ENCODE results near the gene SDF2L1. TPM values are rescaled to one million over a fixed set of nuclear protein-coding genes. Genes with fewer than 3 reads are reported as not detected.

The SDF2L1 gene
- total RNA-seq, 1 donor from 2014 or later: 43.3 TPM

GRCh38 chr22:21623648-21623970 is 18.5 kb upstream of the SDF2L1 start:
- Mint-ChIP-seq H3K4me1 (peaks cover 34% of the 10 kb centered on the region), H3K27ac (no peak overlapping the region), H3K36me3 (ENCODE audit: low read depth) (peaks cover 69% of the 10 kb centered on the region), H3K4me3 (no peak overlapping the region), H3K27me3 (no peaks in the 10 kb centered on the region), H3K9me3 (no peaks in the 10 kb centered on the region)
- TF ChIP-seq, protein P1, sequence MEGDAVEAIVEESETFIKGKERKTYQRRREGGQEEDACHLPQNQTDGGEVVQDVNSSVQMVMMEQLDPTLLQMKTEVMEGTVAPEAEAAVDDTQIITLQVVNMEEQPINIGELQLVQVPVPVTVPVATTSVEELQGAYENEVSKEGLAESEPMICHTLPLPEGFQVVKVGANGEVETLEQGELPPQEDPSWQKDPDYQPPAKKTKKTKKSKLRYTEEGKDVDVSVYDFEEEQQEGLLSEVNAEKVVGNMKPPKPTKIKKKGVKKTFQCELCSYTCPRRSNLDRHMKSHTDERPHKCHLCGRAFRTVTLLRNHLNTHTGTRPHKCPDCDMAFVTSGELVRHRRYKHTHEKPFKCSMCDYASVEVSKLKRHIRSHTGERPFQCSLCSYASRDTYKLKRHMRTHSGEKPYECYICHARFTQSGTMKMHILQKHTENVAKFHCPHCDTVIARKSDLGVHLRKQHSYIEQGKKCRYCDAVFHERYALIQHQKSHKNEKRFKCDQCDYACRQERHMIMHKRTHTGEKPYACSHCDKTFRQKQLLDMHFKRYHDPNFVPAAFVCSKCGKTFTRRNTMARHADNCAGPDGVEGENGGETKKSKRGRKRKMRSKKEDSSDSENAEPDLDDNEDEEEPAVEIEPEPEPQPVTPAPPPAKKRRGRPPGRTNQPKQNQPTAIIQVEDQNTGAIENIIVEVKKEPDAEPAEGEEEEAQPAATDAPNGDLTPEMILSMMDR (IDR thresholded peaks at IDR 0.05): no peak
- no peak for ATAC-seq (ENCODE audit: low read depth)
- CTCF ChIA-PET: no interaction called here
- DNase-seq: no peak
- POLR2A ChIA-PET: no interaction called here
- intact Hi-C loops (cut with micrococcal nuclease): loop anchor here (10.0 kb wide), 1 partner anchor 49 kb away; no protein-coding TSS in a partner anchor

DNA sequence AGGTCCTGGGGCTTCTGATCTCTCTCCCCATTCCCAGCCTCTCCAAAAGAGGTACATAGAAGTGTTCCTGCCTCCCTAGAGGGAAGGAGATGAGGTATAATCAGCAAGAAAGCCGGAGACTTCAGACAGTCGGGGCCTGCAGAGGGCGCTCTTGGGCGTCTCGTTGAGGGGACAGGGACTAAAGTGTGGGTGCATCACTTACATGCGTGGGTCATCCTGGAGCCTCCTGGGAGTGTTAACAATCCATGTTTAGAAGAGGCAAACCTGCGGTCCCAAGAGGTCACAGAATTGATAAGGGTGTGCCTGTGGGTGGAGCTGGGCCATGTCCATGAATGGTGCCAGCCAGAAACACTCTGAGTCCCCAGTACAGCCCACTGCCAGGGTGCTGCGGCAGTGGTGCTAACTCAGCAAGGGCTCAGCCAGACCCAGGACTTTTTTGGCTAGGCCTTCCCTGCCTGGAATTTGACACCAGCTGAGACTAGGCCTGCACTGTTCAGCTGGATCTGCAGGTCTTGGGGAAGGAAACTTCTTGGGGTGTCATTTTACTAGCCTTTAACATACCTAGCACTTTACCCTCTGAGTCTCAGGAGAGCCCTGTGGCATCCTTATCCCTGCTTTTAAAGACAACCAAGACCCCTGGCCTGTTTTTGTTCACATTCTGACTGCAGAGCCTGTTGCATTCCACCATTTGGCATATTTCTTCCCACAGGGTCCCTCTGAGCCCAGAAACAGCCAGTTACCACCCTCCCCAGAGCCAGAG is 17.8 kb upstream of the SDF2L1 start:
- Mint-ChIP-seq H3K4me3 (no peak overlapping the region), H3K4me1 (peaks cover 35% of the 10 kb centered on the region)

GRCh38 chr22:21624880-21625791 is 17.0 kb upstream of the SDF2L1 start:
- Mint-ChIP-seq H3K9me3 (no peaks in the 10 kb centered on the region), H3K4me3 (no peak overlapping the region), H3K36me3 (ENCODE audit: low read depth) (peaks cover 69% of the 10 kb centered on the region), H3K27me3 (no peaks in the 10 kb centered on the region), H3K27ac (peak overlapping the region; percentile 10), H3K4me1 (peaks cover 39% of the 10 kb centered on the region)
- TF ChIP-seq, protein P1 (IDR thresholded peaks at IDR 0.05): no peak
- ATAC-seq (ENCODE audit: low read depth) (no peak), DNase-seq (no peak)
- CTCF ChIA-PET: no interaction called here
- POLR2A ChIA-PET: interaction anchor here (0.6 to 0.8 kb wide), 2 partner anchors 31 to 158 kb away, joined by 3 to 4 read pairs; no protein-coding TSS in a partner anchor
- intact Hi-C loops (cut with micrococcal nuclease): loop anchor here (10.0 kb wide), 1 partner anchor 50 kb away; no protein-coding TSS in a partner anchor

More for the DNA sequence above, 17.8 kb upstream of the SDF2L1 start:
- Mint-ChIP-seq H3K36me3 (ENCODE audit: low read depth) (peaks cover 71% of the 10 kb centered on the region), H3K9me3 (no peaks in the 10 kb centered on the region), H3K27ac (peak overlapping the region; percentile 10), H3K27me3 (no peaks in the 10 kb centered on the region)
- TF ChIP-seq, protein P1 (IDR thresholded peaks at IDR 0.05): no peak
- no peak for ATAC-seq (ENCODE audit: low read depth)
- DNase-seq: no peak
- ChIA-PET POLR2A (no interaction called here), CTCF (no interaction called here)
- intact Hi-C loops (cut with micrococcal nuclease): loop anchor here (10.0 kb wide), 1 partner anchor 49 kb away; no protein-coding TSS in a partner anchor

DNA sequence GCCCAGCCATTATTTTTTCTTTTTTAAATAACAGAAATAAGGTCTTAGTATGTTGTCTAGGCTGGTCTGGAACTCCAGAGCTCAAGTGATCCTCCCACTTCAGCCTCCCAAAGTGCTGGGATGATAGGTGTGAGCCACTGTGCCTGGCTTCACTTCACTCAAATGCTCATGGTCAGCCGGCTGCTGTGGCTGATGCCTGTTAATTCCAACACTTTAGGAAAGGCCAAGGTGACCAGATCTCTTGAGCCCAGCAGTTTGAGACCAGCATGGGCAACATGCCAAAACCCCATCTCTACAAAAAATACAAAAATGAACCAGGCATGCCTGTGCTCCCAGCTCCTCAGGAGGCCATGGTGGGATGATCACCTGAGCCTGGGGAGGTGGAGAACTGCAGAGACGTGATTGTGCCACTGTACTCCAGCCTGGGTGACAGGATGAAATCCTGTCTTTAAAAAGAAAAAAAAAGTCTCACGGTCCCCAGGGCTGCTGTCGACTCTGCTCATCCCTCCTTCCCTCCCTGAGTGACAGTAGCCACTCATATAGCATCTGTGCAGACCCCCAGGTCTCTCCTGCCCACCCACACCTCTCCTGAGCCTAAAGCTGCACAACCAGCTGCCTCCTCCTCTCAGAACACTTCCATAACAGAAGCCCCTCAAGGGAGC is 15.9 kb upstream of the SDF2L1 start:
- ChIA-PET CTCF (no interaction called here), POLR2A (interaction anchor here (0.9 kb wide), 1 partner anchor 9 kb away, joined by 6 read pairs; no protein-coding TSS in a partner anchor)
- DNase-seq: no peak
- Mint-ChIP-seq H3K36me3 (ENCODE audit: low read depth) (peaks cover 60% of the 10 kb centered on the region), H3K27ac (no peak overlapping the region), H3K27me3 (no peaks in the 10 kb centered on the region), H3K4me1 (peaks cover 46% of the 10 kb centered on the region), H3K4me3 (no peak overlapping the region), H3K9me3 (no peaks in the 10 kb centered on the region)
- TF ChIP-seq, protein P1 (IDR thresholded peaks at IDR 0.05): no peak
- intact Hi-C loops (cut with micrococcal nuclease): loop anchor here (10.0 kb wide), 1 partner anchor 51 kb away; no protein-coding TSS in a partner anchor
- ATAC-seq (ENCODE audit: low read depth): no peak

All from activated B cell treated with CpG ODN at 0.5 μM for 24 hours (primary cell).